HepG2 (cell line): ENCODE results near the gene GNG13. TPM values are rescaled to one million over a fixed set of nuclear protein-coding genes. Genes with fewer than 3 reads are reported as not detected.

ENCODE experiments used
- ATAC-seq: fragments of 200-7000 bp; cut with Tn5 transposase; 3 replicates; pipeline ENCODE4 v1.9.1; 2020; ENCODE audit warnings: mild to moderate bottlenecking, moderate library complexity
- BruUV-seq: library from RNA; stranded (reverse); fragments of 400-500 nt; replicated peaks from 2 replicates; lab custom pipeline; 2021; lab: Mats Ljungman, UMichigan
- CTCF ChIA-PET: fragments of 300-600 bp; formaldehyde crosslinking; extraction: SDS; loops from one replicate; lab custom pipeline; 2021; ENCODE audit warnings: low total read pairs, inconsistent platforms, low intra/inter-chr PET ratio; lab: Yijun Ruan, JAX
- POLR2A ChIA-PET: fragments of 350-600 bp; sonication (Branson Sonifier 250); formaldehyde crosslinking; loops from one replicate; lab custom pipeline; 2020; ENCODE audit warnings: antibody characterized with exemption, inconsistent platforms; lab: Yijun Ruan, JAX
- DNase-seq: peaks from one replicate; pipeline ENCODE4 v3.0.0-alpha.2; 2015; ENCODE audit warnings: low spot score
- FAIRE-seq: peaks from 3 replicates; lab custom pipeline; 2011; peaks lifted over from hg19 to GRCh38; lab: Jason Lieb, UNC
- H2AFZ ChIP-seq: one replicate; pipeline ENCODE4 v1.6.1; 2011; ENCODE audit warnings: low read length, inconsistent platforms
- H3K27ac ChIP-seq: fragments of 300-600 bp; 3 replicates; pipeline ENCODE4 v1.8.0; 2011; ENCODE audit warnings: mixed run types, mild to moderate bottlenecking, mixed read lengths, low read length, inconsistent platforms; ENCODE audit not compliant: insufficient read depth; ENCODE audit errors: extremely low read length
- H3K27me3 ChIP-seq, 2 experiments: fragments of 200-600 bp in 1 of 2; 2 replicates in 1 of 2; 3 replicates in 1 of 2; pipeline versions ENCODE4 v1.6.0 to v1.8.0; 2011; ENCODE audit warnings: low read length in 2 of 2, mild to moderate bottlenecking in 2 of 2, moderate library complexity in 2 of 2, inconsistent platforms in 1 of 2; ENCODE audit not compliant: insufficient read depth in 2 of 2, control insufficient read depth in 1 of 2
- H3K36me3 ChIP-seq, 2 experiments: fragments of 200-600 bp in 1 of 2; replicated peaks in 1 of 2; 2 replicates in 1 of 2; 3 replicates in 1 of 2; pipeline versions ENCODE4 v1.5.1 to v1.8.0; 2011; ENCODE audit warnings: low read length in 2 of 2, inconsistent platforms in 1 of 2; ENCODE audit not compliant: insufficient read depth in 2 of 2, control insufficient read depth in 1 of 2
- H3K4me1 ChIP-seq: 2 replicates; pipeline ENCODE4 v1.5.1; 2012; ENCODE audit warnings: low read length, inconsistent platforms; ENCODE audit not compliant: insufficient read depth
- H3K4me2 ChIP-seq: 2 replicates; pipeline ENCODE4 v1.6.0; 2011; ENCODE audit warnings: low read depth, low read length, inconsistent platforms
- H3K4me3 ChIP-seq, 3 experiments: fragments of 200-600 bp in 1 of 3; sonication (generic), shearing (Covaris generic) in 1 of 3; replicated peaks in 1 of 3; 2 replicates each; pipeline ENCODE4 v1.5.1; 2011 to 2016; ENCODE audit warnings: low read length in 3 of 3, inconsistent platforms in 2 of 3, low read depth in 2 of 3, mild to moderate bottlenecking in 2 of 3, control low read depth in 1 of 3, mixed read lengths in 1 of 3; ENCODE audit not compliant: insufficient read depth in 1 of 3
- H3K79me2 ChIP-seq: one replicate; pipeline ENCODE4 v1.6.1; 2011; ENCODE audit warnings: low read length, inconsistent platforms; ENCODE audit not compliant: insufficient read depth
- H3K9ac ChIP-seq: 2 replicates; pipeline ENCODE4 v1.6.0; 2011; ENCODE audit warnings: mild to moderate bottlenecking, low read depth, low read length, inconsistent platforms; ENCODE audit not compliant: insufficient read depth
- H3K9me3 ChIP-seq: 2 replicates; pipeline ENCODE4 v1.5.1; 2012; ENCODE audit warnings: mild to moderate bottlenecking, low read length
- H4K20me1 ChIP-seq: 2 replicates; pipeline ENCODE4 v1.6.0; 2011; ENCODE audit warnings: inconsistent platforms, mild to moderate bottlenecking, low read length, moderate library complexity; ENCODE audit not compliant: insufficient read depth
- CBFB ChIP-seq: sonication (generic); formaldehyde crosslinking; IDR thresholded peaks from 2 replicates; pipeline ENCODE4 v1.4.0; 2020; ENCODE audit warnings: missing genetic modification reagents
- CBX2 ChIP-seq, 2 experiments: fragments of 200-600 bp in 1 of 2; sonication (generic); formaldehyde crosslinking in 1 of 2; IDR thresholded peaks; 2 replicates each; pipeline versions ENCODE4 v1.7.0 to v1.8.1; 2018 to 2022; ENCODE audit warnings: low read depth in 2 of 2, low read length in 1 of 2, mild to moderate bottlenecking in 1 of 2, missing genetic modification reagents in 1 of 2
- PHF8 ChIP-seq: sonication (generic); formaldehyde crosslinking; IDR thresholded peaks from 2 replicates; pipeline ENCODE4 v1.5.0; 2020; ENCODE audit warnings: missing genetic modification reagents
- RARA ChIP-seq: IDR thresholded peaks from 2 replicates; pipeline ENCODE4 v1.6.1; 2016; ENCODE audit warnings: missing genetic modification reagents, missing compliant biosample characterization
- RBAK ChIP-seq: sonication (generic); formaldehyde crosslinking; IDR thresholded peaks from 2 replicates; pipeline ENCODE4 v1.5.1; 2020; ENCODE audit warnings: mild to moderate bottlenecking, missing genetic modification reagents
- RCOR2 ChIP-seq: IDR thresholded peaks from 2 replicates; pipeline ENCODE4 v1.6.1; 2016; ENCODE audit warnings: missing biosample characterization, missing genetic modification reagents
- SP2 ChIP-seq: sonication (generic); formaldehyde crosslinking; IDR thresholded peaks from 2 replicates; pipeline ENCODE4 v1.5.1; 2020; ENCODE audit warnings: mild to moderate bottlenecking, missing genetic modification reagents
- ZMYM2 ChIP-seq: sonication (generic); formaldehyde crosslinking; IDR thresholded peaks from 2 replicates; pipeline ENCODE4 v1.8.0; 2022; ENCODE audit warnings: mild to moderate bottlenecking, missing genetic modification reagents
- ZNF24 ChIP-seq: fragments of 450-650 bp; IDR thresholded peaks from 2 replicates; pipeline ENCODE4 v1.6.1; 2017; ENCODE audit warnings: antibody characterized with exemption, mild to moderate bottlenecking
- ZNF256 ChIP-seq: sonication (generic); formaldehyde crosslinking; conservative IDR thresholded peaks from 2 replicates; pipeline ENCODE4 v1.4.0; 2020; ENCODE audit warnings: missing genetic modification reagents
- ZNF572 ChIP-seq: sonication (generic); formaldehyde crosslinking; IDR thresholded peaks from 2 replicates; pipeline ENCODE4 v1.5.1; 2020; ENCODE audit warnings: mild to moderate bottlenecking, missing genetic modification reagents
- ZNF644 ChIP-seq: IDR thresholded peaks from 2 replicates; pipeline ENCODE4 v1.6.1; 2016; ENCODE audit warnings: low read depth
- WGBS: methylation state at CpG from one replicate; pipeline ENCODE4 v1.1.6; 2017; ENCODE audit warnings: low lambda C conversion rate; 5-methylcytosine and 5-hydroxymethylcytosine counted together
- in situ Hi-C: cut with HindIII; loops from 2 replicates; pipeline ENCODE4 v1.10.0; 2017; ENCODE audit warnings: low pct_unique_long_range_greater_than_20kb; ENCODE audit not compliant: extremely low pct_ligation_motif_present
- intact Hi-C: fragments of 100-400 bp; cut with micrococcal nuclease; formaldehyde crosslinking; loops from one replicate; pipeline ENCODE4 v1.10.0; 2022; ENCODE audit not compliant: unreplicated experiment
- polyA plus RNA-seq, 8 experiments: library from polyadenylated mRNA; depleted of rRNA in 3 of 8; stranded (reverse) in 7 of 8; unstranded in 1 of 8; fragments of >200 nt; fragmentation: Illumina TruSeq in 4 of 8; extraction: Trizol in 4 of 8; gene quantifications; 2 replicates each; pipeline versions ENCODE4 v1.2.1 to v1.2.3, GENCODE V29; 2011 to 2016; ENCODE audit warnings: low read depth in 4 of 8, missing spikeins in 1 of 8, mixed read lengths in 1 of 8; ENCODE audit not compliant: insufficient read depth in 1 of 8
- total RNA-seq, 5 experiments: library from RNA; depleted of rRNA; stranded (reverse); fragments of >200 nt; fragmentation: Illumina TruSeq; extraction: Trizol; gene quantifications; 2 replicates each; pipeline ENCODE4 v1.2.3, GENCODE V29; 2016; ENCODE audit warnings: low read depth in 1 of 5
- TF ChIP-seq, protein P1 (sequence below), 2 experiments: sonication (generic) in 1 of 2; formaldehyde crosslinking in 1 of 2; IDR thresholded peaks; 2 replicates each; pipeline versions ENCODE4 v1.4.0 to v1.6.1; 2016 to 2020; ENCODE audit warnings: borderline replicate concordance in 1 of 2, low read depth in 1 of 2, mild to moderate bottlenecking in 1 of 2, missing genetic modification reagents in 1 of 2
- TF ChIP-seq, protein P2 (sequence below): sonication (generic); formaldehyde crosslinking; IDR thresholded peaks from 2 replicates; pipeline ENCODE4 v1.4.0; 2020; ENCODE audit warnings: mild to moderate bottlenecking, missing genetic modification reagents
- TF ChIP-seq, protein P3 (sequence below): sonication (generic); formaldehyde crosslinking; IDR thresholded peaks from 2 replicates; pipeline ENCODE4 v1.9.0; 2022; ENCODE audit warnings: missing genetic modification reagents, mild to moderate bottlenecking, borderline replicate concordance
- TF ChIP-seq, protein P4 (sequence below): sonication (generic); formaldehyde crosslinking; IDR thresholded peaks from 2 replicates; pipeline ENCODE4 v1.4.0; 2020; ENCODE audit warnings: missing genetic modification reagents, borderline replicate concordance
- TF ChIP-seq, protein P5 (sequence below): IDR thresholded peaks from 2 replicates; pipeline ENCODE4 v1.6.1; 2016

GNG13 gene
- total and polyA plus RNA-seq, 2 of the 13 experiments (the other 11 are each of a cell fraction or from before 2014, with no cell fraction given), result not detected

DNA sequence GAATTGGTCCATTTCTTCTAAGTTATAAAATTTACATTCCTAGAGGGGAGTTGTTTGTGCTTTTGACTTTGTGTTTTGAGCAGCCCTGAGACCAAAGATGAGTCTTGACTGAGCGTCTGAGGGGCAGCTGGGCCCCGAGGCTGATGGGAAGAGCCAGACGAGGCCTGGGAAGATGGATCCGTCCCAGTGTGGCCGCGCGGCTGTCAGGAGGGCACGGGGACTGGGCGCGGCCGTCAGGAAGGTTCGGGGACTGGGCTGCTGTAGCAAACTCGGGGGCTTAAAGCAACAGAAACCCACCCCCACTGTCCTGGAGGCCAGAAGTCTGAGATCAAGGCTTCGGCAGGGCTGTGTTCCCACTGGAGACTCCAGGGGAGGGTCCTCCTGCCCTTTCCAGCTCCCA, 38.2 kb upstream of the GNG13 start:
- in situ Hi-C loops (loop anchor here (10.0 kb wide), 1 partner anchor 56 kb away; no protein-coding TSS in a partner anchor), intact Hi-C loops (no loop called here)
- Histone ChIP-seq H3K27me3 (peaks cover 12 to 62% of the 10 kb centered on the region in 2 experiments), H2AFZ (no peak overlapping the region), H4K20me1 (no peaks in the 10 kb centered on the region), H3K4me1 (no peaks in the 10 kb centered on the region), H3K9ac (no peak overlapping the region), H3K4me2 (no peak overlapping the region), H3K4me3 (no peak overlapping the region), H3K9me3 (peaks cover 16% of the 10 kb centered on the region), H3K79me2 (no peaks in the 10 kb centered on the region), H3K27ac (no peak overlapping the region), H3K36me3 (no peaks in the 10 kb centered on the region)
- no peak for FAIRE-seq
- no peak for ATAC-seq
- POLR2A ChIA-PET, result no interaction called here
- no peak for DNase-seq
- BruUV-seq, result no TSS peak
- CTCF ChIA-PET, result no interaction called here
- WGBS, result 51% methylated on average over 12 of the region's 14 CpGs
- TF ChIP-seq, protein P1, sequence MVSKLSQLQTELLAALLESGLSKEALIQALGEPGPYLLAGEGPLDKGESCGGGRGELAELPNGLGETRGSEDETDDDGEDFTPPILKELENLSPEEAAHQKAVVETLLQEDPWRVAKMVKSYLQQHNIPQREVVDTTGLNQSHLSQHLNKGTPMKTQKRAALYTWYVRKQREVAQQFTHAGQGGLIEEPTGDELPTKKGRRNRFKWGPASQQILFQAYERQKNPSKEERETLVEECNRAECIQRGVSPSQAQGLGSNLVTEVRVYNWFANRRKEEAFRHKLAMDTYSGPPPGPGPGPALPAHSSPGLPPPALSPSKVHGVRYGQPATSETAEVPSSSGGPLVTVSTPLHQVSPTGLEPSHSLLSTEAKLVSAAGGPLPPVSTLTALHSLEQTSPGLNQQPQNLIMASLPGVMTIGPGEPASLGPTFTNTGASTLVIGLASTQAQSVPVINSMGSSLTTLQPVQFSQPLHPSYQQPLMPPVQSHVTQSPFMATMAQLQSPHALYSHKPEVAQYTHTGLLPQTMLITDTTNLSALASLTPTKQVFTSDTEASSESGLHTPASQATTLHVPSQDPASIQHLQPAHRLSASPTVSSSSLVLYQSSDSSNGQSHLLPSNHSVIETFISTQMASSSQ (IDR thresholded peaks at IDR 0.05; ENCODE audit: low read depth), result no peak
- TF ChIP-seq, protein P1 (CRISPR knock-in tag; IDR thresholded peaks at IDR 0.05; ENCODE audit: borderline replicate concordance), result no peak
- TF ChIP-seq ZNF644 (CRISPR knock-in tag), result no peak
- TF ChIP-seq RCOR2 (CRISPR knock-in tag), result no peak
- TF ChIP-seq, protein P2, sequence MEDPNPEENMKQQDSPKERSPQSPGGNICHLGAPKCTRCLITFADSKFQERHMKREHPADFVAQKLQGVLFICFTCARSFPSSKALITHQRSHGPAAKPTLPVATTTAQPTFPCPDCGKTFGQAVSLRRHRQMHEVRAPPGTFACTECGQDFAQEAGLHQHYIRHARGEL (CRISPR knock-in tag), result no peak
- TF ChIP-seq ZNF572, result no peak
- TF ChIP-seq, protein P3, sequence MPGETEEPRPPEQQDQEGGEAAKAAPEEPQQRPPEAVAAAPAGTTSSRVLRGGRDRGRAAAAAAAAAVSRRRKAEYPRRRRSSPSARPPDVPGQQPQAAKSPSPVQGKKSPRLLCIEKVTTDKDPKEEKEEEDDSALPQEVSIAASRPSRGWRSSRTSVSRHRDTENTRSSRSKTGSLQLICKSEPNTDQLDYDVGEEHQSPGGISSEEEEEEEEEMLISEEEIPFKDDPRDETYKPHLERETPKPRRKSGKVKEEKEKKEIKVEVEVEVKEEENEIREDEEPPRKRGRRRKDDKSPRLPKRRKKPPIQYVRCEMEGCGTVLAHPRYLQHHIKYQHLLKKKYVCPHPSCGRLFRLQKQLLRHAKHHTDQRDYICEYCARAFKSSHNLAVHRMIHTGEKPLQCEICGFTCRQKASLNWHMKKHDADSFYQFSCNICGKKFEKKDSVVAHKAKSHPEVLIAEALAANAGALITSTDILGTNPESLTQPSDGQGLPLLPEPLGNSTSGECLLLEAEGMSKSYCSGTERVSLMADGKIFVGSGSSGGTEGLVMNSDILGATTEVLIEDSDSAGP (CRISPR knock-in tag), result no peak
- no peak for TF ChIP-seq PHF8 (CRISPR knock-in tag)
- no peak for TF ChIP-seq RBAK (CRISPR knock-in tag)
- no peak for TF ChIP-seq CBX2 (IDR thresholded peaks at IDR 0.05; ENCODE audit: low read depth, low read length)
- TF ChIP-seq CBX2 (CRISPR knock-in tag; IDR thresholded peaks at IDR 0.05; ENCODE audit: low read depth), result no peak
- TF ChIP-seq CBFB (CRISPR knock-in tag), result no peak
- no peak for TF ChIP-seq RARA
- TF ChIP-seq, protein P4, sequence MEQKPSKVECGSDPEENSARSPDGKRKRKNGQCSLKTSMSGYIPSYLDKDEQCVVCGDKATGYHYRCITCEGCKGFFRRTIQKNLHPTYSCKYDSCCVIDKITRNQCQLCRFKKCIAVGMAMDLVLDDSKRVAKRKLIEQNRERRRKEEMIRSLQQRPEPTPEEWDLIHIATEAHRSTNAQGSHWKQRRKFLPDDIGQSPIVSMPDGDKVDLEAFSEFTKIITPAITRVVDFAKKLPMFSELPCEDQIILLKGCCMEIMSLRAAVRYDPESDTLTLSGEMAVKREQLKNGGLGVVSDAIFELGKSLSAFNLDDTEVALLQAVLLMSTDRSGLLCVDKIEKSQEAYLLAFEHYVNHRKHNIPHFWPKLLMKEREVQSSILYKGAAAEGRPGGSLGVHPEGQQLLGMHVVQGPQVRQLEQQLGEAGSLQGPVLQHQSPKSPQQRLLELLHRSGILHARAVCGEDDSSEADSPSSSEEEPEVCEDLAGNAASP (CRISPR knock-in tag), result no peak
- TF ChIP-seq SP2, result no peak
- TF ChIP-seq, protein P5, sequence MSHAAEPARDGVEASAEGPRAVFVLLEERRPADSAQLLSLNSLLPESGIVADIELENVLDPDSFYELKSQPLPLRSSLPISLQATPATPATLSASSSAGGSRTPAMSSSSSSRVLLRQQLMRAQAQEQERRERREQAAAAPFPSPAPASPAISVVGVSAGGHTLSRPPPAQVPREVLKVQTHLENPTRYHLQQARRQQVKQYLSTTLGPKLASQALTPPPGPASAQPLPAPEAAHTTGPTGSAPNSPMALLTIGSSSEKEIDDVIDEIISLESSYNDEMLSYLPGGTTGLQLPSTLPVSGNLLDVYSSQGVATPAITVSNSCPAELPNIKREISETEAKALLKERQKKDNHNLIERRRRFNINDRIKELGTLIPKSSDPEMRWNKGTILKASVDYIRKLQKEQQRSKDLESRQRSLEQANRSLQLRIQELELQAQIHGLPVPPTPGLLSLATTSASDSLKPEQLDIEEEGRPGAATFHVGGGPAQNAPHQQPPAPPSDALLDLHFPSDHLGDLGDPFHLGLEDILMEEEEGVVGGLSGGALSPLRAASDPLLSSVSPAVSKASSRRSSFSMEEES (CRISPR knock-in tag), result no peak
- TF ChIP-seq ZNF24, result no peak
- no peak for TF ChIP-seq ZMYM2 (CRISPR knock-in tag)
- no peak for TF ChIP-seq ZNF256
